HL-60 (cell line): Measurements from ENCODE around the gene UFSP1.

Experiments
- DNase-seq, 2 experiments: peaks; one replicate each; pipeline ENCODE4 v3.0.0-alpha.2; 2010 to 2020; ENCODE audit warnings: low read depth in 1 of 2, low spot score in 1 of 2
- H3K27ac ChIP-seq: fragments of 250-450 bp; sonication (Bioruptor Pico); replicated peaks from 2 replicates; pipeline ENCODE4 v1.5.1; 2020; ENCODE audit warnings: mild to moderate bottlenecking, moderate library complexity
- H3K27me3 ChIP-seq: fragments of 250-450 bp; sonication (Bioruptor Pico); 2 replicates; pipeline ENCODE4 v1.5.1; 2021; ENCODE audit warnings: mild to moderate bottlenecking, moderate library complexity; ENCODE audit not compliant: insufficient read depth, poor library complexity, severe bottlenecking
- H3K4me3 ChIP-seq: replicated peaks from 2 replicates; pipeline ENCODE4 v1.5.1; 2011; ENCODE audit warnings: mild to moderate bottlenecking, control low read depth, low read length; ENCODE audit not compliant: insufficient read depth
- CTCF ChIP-seq: IDR thresholded peaks from one replicate; pipeline ENCODE4 v1.5.1; 2011; ENCODE audit warnings: low read length, control low read depth, inconsistent platforms; ENCODE audit not compliant: insufficient read depth
- GABPA ChIP-seq: IDR thresholded peaks from 2 replicates; pipeline ENCODE4 v1.6.1; 2012; ENCODE audit warnings: low read depth
- POLR2AphosphoS5 ChIP-seq: IDR thresholded peaks from 2 replicates; pipeline ENCODE4 v1.6.1; 2012; ENCODE audit warnings: low read depth
- REST ChIP-seq: IDR thresholded peaks from 2 replicates; pipeline ENCODE4 v1.6.1; 2012; ENCODE audit warnings: low read depth; ENCODE audit not compliant: insufficient replicate concordance
- SPI1 ChIP-seq: IDR thresholded peaks from 2 replicates; pipeline ENCODE4 v1.6.1; 2012; ENCODE audit warnings: low read depth, mild to moderate bottlenecking, borderline replicate concordance

UFSP1 gene

GRCh38 chr7:100886936-100887515, 2.5 kb downstream of the UFSP1 start:
- no peak for DNase-seq
- peaks cover 15% of the 10 kb centered on the region for H3K27me3 ChIP-seq
- H3K4me3 ChIP-seq: 0 out of 2 replicates have a peak overlapping the region, but pooled peaks have one; percentile 1
- peak overlapping the region; percentile 86 for H3K27ac ChIP-seq
- TF ChIP-seq CTCF (no peak), GABPA (no peak), REST (no peak), SPI1 (no peak), POLR2AphosphoS5 (no peak)

DNA sequence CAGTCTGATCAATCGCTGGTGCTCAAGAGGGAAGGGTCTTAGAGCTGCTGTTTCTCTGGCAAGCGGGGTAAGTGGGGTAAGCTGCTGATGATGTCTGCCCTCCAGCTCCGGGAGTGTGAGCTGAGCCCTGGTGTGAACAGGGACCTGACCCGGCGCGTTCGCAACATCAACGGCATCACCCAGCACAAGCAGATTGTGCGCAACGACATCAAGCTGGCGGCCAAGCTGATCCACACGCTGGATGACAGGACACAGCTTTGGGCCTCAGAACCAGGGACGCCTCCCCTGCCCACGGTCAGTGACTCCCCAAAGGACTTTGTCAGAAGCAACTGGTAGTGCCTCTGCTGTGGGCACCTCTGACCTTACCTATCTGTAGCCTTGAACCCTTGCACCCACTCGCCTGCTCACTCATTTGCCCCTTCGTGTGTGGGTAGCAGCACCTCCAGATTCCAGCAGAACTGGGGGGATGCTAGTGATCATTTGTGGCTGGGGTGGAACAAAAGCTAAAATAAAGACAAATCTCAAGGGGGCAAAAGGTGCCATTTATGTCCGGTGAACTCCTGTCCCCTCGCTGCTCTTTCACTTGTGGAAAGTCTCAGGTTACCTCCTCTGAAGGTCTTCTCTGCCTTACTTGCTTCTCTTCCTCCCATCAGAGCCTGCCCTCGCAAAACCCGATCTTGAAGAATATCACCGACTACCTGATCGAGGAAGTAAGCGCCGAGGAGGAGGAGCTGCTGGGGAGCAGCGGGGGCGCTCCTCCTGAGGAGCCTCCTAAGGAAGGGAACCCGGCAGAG, 3.2 kb downstream of the UFSP1 start:
- DNase-seq: no peak
- Histone ChIP-seq H3K4me3 (no peak overlapping the region), H3K27me3 (peaks cover 10% of the 10 kb centered on the region), H3K27ac (peak overlapping the region; percentile 86)
- TF ChIP-seq POLR2AphosphoS5 (no peak), SPI1 (no peak), GABPA (no peak), REST (no peak), CTCF (no peak)

DNA sequence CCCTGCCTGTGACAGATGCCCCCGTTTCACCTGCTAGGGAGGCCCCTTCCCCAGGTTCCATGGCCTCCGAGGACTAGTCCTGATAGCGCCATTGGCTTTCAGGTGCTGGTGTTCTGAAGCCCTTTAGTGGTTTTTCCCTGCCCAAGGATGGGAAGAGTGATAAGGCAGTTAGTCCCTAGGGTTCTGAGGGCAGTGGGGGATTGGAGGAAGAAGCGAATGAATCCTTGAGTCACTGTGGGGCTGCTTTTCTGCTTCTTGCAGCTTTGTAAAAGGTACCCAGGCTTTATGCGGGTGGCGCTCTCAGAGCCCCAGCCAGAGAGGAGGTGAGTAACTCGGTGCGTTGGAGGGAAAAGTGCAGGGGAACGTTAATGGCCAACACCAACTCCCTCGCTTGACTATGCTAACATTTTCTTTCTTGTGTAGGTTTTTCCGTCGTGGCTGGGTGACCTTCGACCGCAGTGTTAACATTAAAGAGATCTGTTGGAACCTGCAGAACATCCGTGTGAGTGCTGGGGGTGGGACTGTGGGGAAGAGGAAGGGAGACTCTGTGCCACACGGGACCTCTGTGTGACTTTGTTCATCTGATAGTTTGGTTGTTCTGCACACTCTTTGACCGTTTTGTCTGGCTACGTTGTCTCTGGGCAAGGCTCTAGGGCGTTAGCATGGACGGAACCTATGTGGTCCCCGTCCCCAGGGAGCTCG, 3.9 kb downstream of the UFSP1 start:
- peaks cover 2% of the 10 kb centered on the region for H3K27me3 ChIP-seq
- H3K4me3 ChIP-seq: peak overlapping the region; percentile 2; the same call in 1 of the 2 replicates
- no peak for DNase-seq
- TF ChIP-seq SPI1 (no peak), POLR2AphosphoS5 (no peak), CTCF (no peak), REST (no peak), GABPA (no peak)
- peak overlapping the region; percentile 27 for H3K27ac ChIP-seq
